T-helper 17 cell (primary cell): ENCODE measurements around the gene PMM1. TPM values are rescaled to one million over a fixed set of nuclear protein-coding genes. Genes with fewer than 3 reads are reported as not detected.

Experiments
- ATAC-seq: fragments of 150-1000 bp; cut with Tn5 transposase; 2 replicates; pipeline ENCODE4 v1.10.0; 2021; ENCODE audit warnings: mild to moderate bottlenecking, moderate library complexity
- DNase-seq, 3 donors: peaks; one replicate each; pipeline versions ENCODE4 v3.0.0 to v3.0.0-alpha.2; 2020 to 2021
- H3K9me3 ChIP-seq: one replicate; pipeline ENCODE4 v1.7.0; 2013; ENCODE audit warnings: low read length, mild to moderate bottlenecking; ENCODE audit not compliant: control insufficient read depth, poor library complexity, severe bottlenecking
- H3K27ac Mint-ChIP-seq: one replicate; pipeline ENCODE4 v1.8.0; 2022; ENCODE audit warnings: mild to moderate bottlenecking, moderate library complexity, mixed read lengths
- H3K27me3 Mint-ChIP-seq: one replicate; pipeline ENCODE4 v1.8.0; 2022; ENCODE audit warnings: mixed read lengths
- H3K36me3 Mint-ChIP-seq: one replicate; pipeline ENCODE4 v1.8.0; 2022; ENCODE audit warnings: low read depth, mixed read lengths
- H3K4me1 Mint-ChIP-seq: one replicate; pipeline ENCODE4 v1.8.0; 2022; ENCODE audit warnings: mild to moderate bottlenecking, mixed read lengths
- H3K4me3 Mint-ChIP-seq: one replicate; pipeline ENCODE4 v1.8.0; 2022; ENCODE audit warnings: mild to moderate bottlenecking, moderate library complexity, mixed read lengths
- total RNA-seq, 4 donors: library from RNA in 2 of 4; stranded (reverse) in 2 of 4; gene quantifications; one replicate each; pipeline ENCODE4 v1.2.3 and lab custom pipeline; 2022 to 2026

Gene PMM1
- total RNA-seq, 2 donors from 2014 or later = 23.1 to 25.3 TPM

- no peak overlapping the region for H3K27ac Mint-ChIP-seq
Observed at GRCh38 chr22:41532908-41533825, 56.5 kb downstream of the PMM1 start.

GRCh38 chr22:41531715-41532477 is 57.7 kb downstream of the PMM1 start:
- no peak for DNase-seq
- Mint-ChIP-seq H3K36me3 (peaks cover 4% of the 10 kb centered on the region), H3K4me3 (no peak overlapping the region), H3K4me1 (peaks cover 6% of the 10 kb centered on the region), H3K27me3 (no peaks in the 10 kb centered on the region), H3K27ac (peak overlapping the region; percentile 39)
- no peaks in the 10 kb centered on the region for H3K9me3 ChIP-seq
- ATAC-seq = no peak

More at GRCh38 chr22:41532908-41533825, 56.5 kb downstream of the PMM1 start:
- H3K4me1 Mint-ChIP-seq = peaks cover 6% of the 10 kb centered on the region
- H3K4me3 Mint-ChIP-seq = no peak overlapping the region
- peaks cover 4% of the 10 kb centered on the region for H3K36me3 Mint-ChIP-seq
- ATAC-seq = peak; percentile 77
- H3K27me3 Mint-ChIP-seq = no peaks in the 10 kb centered on the region
- H3K9me3 ChIP-seq = no peaks in the 10 kb centered on the region
- DNase-seq = peak; percentile 43 to 57 (median 56)

GRCh38 chr22:41530890-41531714 is 58.5 kb downstream of the PMM1 start:
- H3K27ac Mint-ChIP-seq = peak overlapping the region; percentile 39
- ATAC-seq (no peak), DNase-seq (no peak)
- H3K4me1 Mint-ChIP-seq = peaks cover 8% of the 10 kb centered on the region
- H3K36me3 Mint-ChIP-seq = peaks cover 4% of the 10 kb centered on the region
- peak overlapping the region; percentile 15 for H3K4me3 Mint-ChIP-seq
- H3K27me3 Mint-ChIP-seq = no peaks in the 10 kb centered on the region
- H3K9me3 ChIP-seq = no peaks in the 10 kb centered on the region

GRCh38 chr22:41528938-41529561 is 60.6 kb downstream of the PMM1 start:
- no peaks in the 10 kb centered on the region for H3K27me3 Mint-ChIP-seq
- no peak overlapping the region for H3K27ac Mint-ChIP-seq
- peak overlapping the region; percentile 25 for H3K4me3 Mint-ChIP-seq
- DNase-seq (no peak), ATAC-seq (no peak)
- peaks cover 17% of the 10 kb centered on the region for H3K4me1 Mint-ChIP-seq
- H3K36me3 Mint-ChIP-seq = peaks cover 4% of the 10 kb centered on the region
- no peaks in the 10 kb centered on the region for H3K9me3 ChIP-seq

GRCh38 chr22:41528132-41528766 is 61.4 kb downstream of the PMM1 start:
- Mint-ChIP-seq H3K27me3 (no peaks in the 10 kb centered on the region), H3K4me3 (no peak overlapping the region), H3K4me1 (peaks cover 15% of the 10 kb centered on the region), H3K36me3 (peaks cover 4% of the 10 kb centered on the region), H3K27ac (no peak overlapping the region)
- DNase-seq = no peak
- ATAC-seq = no peak
- H3K9me3 ChIP-seq = no peaks in the 10 kb centered on the region

Other genes with a start within 250 kb of the PMM1 start
- gene TEF, start 207.9 kb downstream of the PMM1 start, total RNA-seq = 1 to 10 TPM; 4.8 to 7.4 TPM
- 10 to 100 TPM; 30.8 to 44.0 TPM for gene TOB2, start 143.0 kb downstream of the PMM1 start, total RNA-seq
- gene PHF5A, start 121.1 kb downstream of the PMM1 start, total RNA-seq = 10 to 100 TPM; 31.7 to 39.6 TPM
- 10 to 100 TPM; 77.2 to 81.9 TPM for gene ACO2, start 120.7 kb downstream of the PMM1 start, total RNA-seq
- 10 to 100 TPM; 11.2 to 19.5 TPM for gene POLR3H, start 45.4 kb downstream of the PMM1 start, total RNA-seq
- gene CSDC2, start 28.8 kb downstream of the PMM1 start, total RNA-seq = not detected
- gene DESI1, start 31.2 kb upstream of the PMM1 start, total RNA-seq = 10 to 100 TPM; 16.3 to 19.1 TPM
- 100 to 1,000 TPM; 147 to 165 TPM for gene XRCC6, start 31.5 kb upstream of the PMM1 start, total RNA-seq
- 100 to 1,000 TPM; 120 to 148 TPM for gene SNU13, start 99.0 kb upstream of the PMM1 start, total RNA-seq
- gene MEI1, start 109.7 kb upstream of the PMM1 start, total RNA-seq = 10 to 100 TPM; 53.8 to 60.9 TPM
- gene CCDC134, start 210.8 kb upstream of the PMM1 start, total RNA-seq = 10 to 100 TPM; 13.7 to 14.2 TPM
- 100 to 1,000 TPM; 102 to 106 TPM for gene SREBF2, start 243.3 kb upstream of the PMM1 start, total RNA-seq